Hepatocyte (in vitro differentiated cells): Measurements from ENCODE around the gene UBE2D2.

Experiments
- CTCF ChIP-seq: fragments of 200-600 bp; sonication (generic); IDR thresholded peaks from 2 replicates; pipeline ENCODE4 v1.5.1; 2016; ENCODE audit warnings: antibody characterized with exemption, mild to moderate bottlenecking; ENCODE audit not compliant: poor library complexity
- EZH2 ChIP-seq: fragments of 200-600 bp; sonication (generic); IDR thresholded peaks from 2 replicates; pipeline ENCODE4 v1.6.1; 2016; ENCODE audit warnings: antibody characterized with exemption, mild to moderate bottlenecking, borderline replicate concordance
- EZH2phosphoT487 ChIP-seq: fragments of 200-600 bp; sonication (generic); IDR thresholded peaks from one replicate; pipeline ENCODE4 v1.6.1; 2018; ENCODE audit warnings: antibody characterized with exemption, mild to moderate bottlenecking, low read depth, moderate library complexity; ENCODE audit not compliant: unreplicated experiment, severe bottlenecking

- no peak for TF ChIP-seq EZH2
- TF ChIP-seq CTCF: no peak
- TF ChIP-seq EZH2phosphoT487: no peak
These were observed 46.7 kb upstream of the UBE2D2 start for GRCh38 chr5:139514486-139514856.
